ENCODE results near the gene HSPBP1. TPM values are rescaled to one million over a fixed set of nuclear protein-coding genes. Genes with fewer than 3 reads are reported as not detected.

The HSPBP1 gene
- total RNA-seq, 4 donors from 2014 or later = 33.7 to 49.6 (median 40.5) TPM

- 83 to 85% methylated on average over 7 of the region's 7 CpGs for WGBS, 2 donors
- Histone ChIP-seq H3K27me3 (peaks cover 0 to 10% of the 10 kb centered on the region in 2 donors), H3K36me3 (no peaks in the 10 kb centered on the region), H3K9me3 (peaks cover 0 to 23% (median 0%) of the 10 kb centered on the region in 4 donors), H3K27ac (no peak overlapping the region), H3K4me1 (peaks cover 0 to 14% (median 8%) of the 10 kb centered on the region in 4 donors), H3K4me3 (no peak overlapping the region)
- DNase-seq (ENCODE audit: low spot score in 2 of 2) = no peak
- TF ChIP-seq POLR2A (IDR thresholded peaks at IDR 0.05) (no peak), CTCF (IDR thresholded peaks at IDR 0.05) (no peak), EP300 (IDR thresholded peaks at IDR 0.05) (no peak)
Observed at GRCh38 chr19:55213547-55213946, 66.4 kb downstream of the HSPBP1 start.

- H3K4me1 ChIP-seq = peaks cover 0 to 14% (median 8%) of the 10 kb centered on the region in 4 donors
- peaks cover 0 to 10% of the 10 kb centered on the region in 2 donors for H3K27me3 ChIP-seq
- 73 to 76% methylated on average over 3 of the region's 3 CpGs for WGBS, 2 donors
- DNase-seq (ENCODE audit: low spot score in 2 of 2) = no peak
- no peak overlapping the region for H3K4me3 ChIP-seq
- no peaks in the 10 kb centered on the region for H3K36me3 ChIP-seq
- no peak overlapping the region for H3K27ac ChIP-seq
- TF ChIP-seq POLR2A (IDR thresholded peaks at IDR 0.05) (no peak), EP300 (IDR thresholded peaks at IDR 0.05) (no peak), CTCF (IDR thresholded peaks at IDR 0.05) (no peak)
- H3K9me3 ChIP-seq = peaks cover 0 to 23% (median 0%) of the 10 kb centered on the region in 4 donors
Observed at GRCh38 chr19:55212447-55212846, 67.5 kb downstream of the HSPBP1 start.

Small RNA genes within 50 kb of the gene (small RNA-seq; reads per million reads assigned to genes)
- gene MIR6802 (0.38 reads per million), gene MIR6803 (0.38 reads per million), gene MIR6804 (not detected)

Other genes starting within 250 kb of the HSPBP1 start
- gene GP6, start 241.8 kb downstream of the HSPBP1 start, total RNA-seq = 1 to 10 TPM in 1 of 4 donors, not detected in 3; 1.5 TPM
- 10 to 100 TPM in 2 of 4 donors, 1 to 10 TPM in 2; 6.3 to 25.7 (median 12.7) TPM for gene RDH13, start 217.0 kb downstream of the HSPBP1 start, total RNA-seq
- gene EPS8L1, start 204.2 kb downstream of the HSPBP1 start, total RNA-seq = 1 to 10 TPM in 1 of 4 donors, under 1 TPM in 1, not detected in 2; 0.44 to 1.2 TPM
- 100 to 1,000 TPM; 113 to 270 (median 180) TPM for gene PPP1R12C, start 162.5 kb downstream of the HSPBP1 start, total RNA-seq
- 1 to 10 TPM in 1 of 4 donors, under 1 TPM in 1, not detected in 2; 0.90 to 1.5 TPM for gene TNNT1, start 130.9 kb downstream of the HSPBP1 start, total RNA-seq
- gene TNNI3, start 122.4 kb downstream of the HSPBP1 start, total RNA-seq = not detected
- 1 to 10 TPM in 2 of 4 donors, not detected in 2; 1.2 to 2.7 TPM for gene DNAAF3, start 113.5 kb downstream of the HSPBP1 start, total RNA-seq
- not detected for gene SYT5, start 99.8 kb downstream of the HSPBP1 start, total RNA-seq
- gene PTPRH, start 70.6 kb downstream of the HSPBP1 start, total RNA-seq = 1 to 10 TPM; 1.2 to 3.9 (median 2.1) TPM
- 1 to 10 TPM in 3 of 4 donors, under 1 TPM in 1; 0.44 to 8.6 (median 3.0) TPM for gene TMEM86B, start 51.3 kb downstream of the HSPBP1 start, total RNA-seq
- gene PPP6R1, start 21.1 kb downstream of the HSPBP1 start, total RNA-seq = 10 to 100 TPM; 35.4 to 56.7 (median 40.7) TPM
- 1 to 10 TPM; 4.6 to 6.9 (median 5.9) TPM for gene BRSK1, start 3.9 kb upstream of the HSPBP1 start, total RNA-seq
- 10 to 100 TPM in 1 of 4 donors, 1 to 10 TPM in 3; 5.5 to 17.1 (median 7.7) TPM for gene TMEM150B, start 45.2 kb upstream of the HSPBP1 start, total RNA-seq
- gene KMT5C, start 59.8 kb upstream of the HSPBP1 start, total RNA-seq = 10 to 100 TPM; 30.6 to 50.0 (median 41.2) TPM
- gene COX6B2, start 74.6 kb upstream of the HSPBP1 start, total RNA-seq = not detected
- not detected for gene GARIN5B, start 83.2 kb upstream of the HSPBP1 start, total RNA-seq
- under 1 TPM in 1 of 4 donors, not detected in 3; 0.21 TPM for gene IL11, start 90.4 kb upstream of the HSPBP1 start, total RNA-seq
- 1 to 10 TPM in 1 of 4 donors, not detected in 3; 2.7 TPM for gene TMEM190, start 96.7 kb upstream of the HSPBP1 start, total RNA-seq
- gene TMEM238, start 104.2 kb upstream of the HSPBP1 start, total RNA-seq = 1 to 10 TPM in 2 of 4 donors, under 1 TPM in 2; 0.63 to 7.5 (median 2.6) TPM
- gene RPL28, start 105.8 kb upstream of the HSPBP1 start, total RNA-seq = 100 to 1,000 TPM; 266 to 574 (median 354) TPM
- 10 to 100 TPM in 2 of 4 donors, 1 to 10 TPM in 2; 8.0 to 16.2 (median 9.9) TPM for gene UBE2S, start 127.7 kb upstream of the HSPBP1 start, total RNA-seq
- 1 to 10 TPM in 3 of 4 donors, under 1 TPM in 1; 0.42 to 4.1 (median 2.0) TPM for gene SHISA7, start 163.2 kb upstream of the HSPBP1 start, total RNA-seq
- 10 to 100 TPM; 38.0 to 80.4 (median 65.9) TPM for gene ISOC2, start 181.5 kb upstream of the HSPBP1 start, total RNA-seq
- gene C19orf85, start 184.6 kb upstream of the HSPBP1 start, total RNA-seq = not detected
- 10 to 100 TPM in 1 of 4 donors, 1 to 10 TPM in 3; 3.5 to 16.8 (median 4.0) TPM for gene ZNF628, start 196.5 kb upstream of the HSPBP1 start, total RNA-seq
- gene NAT14, start 205.1 kb upstream of the HSPBP1 start, total RNA-seq = 1 to 10 TPM; 3.1 to 8.0 (median 4.3) TPM
- gene SSC5D, start 208.3 kb upstream of the HSPBP1 start, total RNA-seq = 10 to 100 TPM in 1 of 4 donors, 1 to 10 TPM in 3; 3.9 to 14.5 (median 7.2) TPM